NK-92 treated with Interleukin-12 subunit alpha and Interleukin-12 subunit beta, amount 100 ng/mL, for 24 hours (cell line): ENCODE results near the gene RNF26.
A peak's percentile ranks its signal among the peaks of the same experiment; 100 is the strongest.

Source experiments
- DNase-seq: peaks from one replicate; lab custom pipeline; 2025; lab: John Stamatoyannopoulos, UW

RNF26 gene

DNA sequence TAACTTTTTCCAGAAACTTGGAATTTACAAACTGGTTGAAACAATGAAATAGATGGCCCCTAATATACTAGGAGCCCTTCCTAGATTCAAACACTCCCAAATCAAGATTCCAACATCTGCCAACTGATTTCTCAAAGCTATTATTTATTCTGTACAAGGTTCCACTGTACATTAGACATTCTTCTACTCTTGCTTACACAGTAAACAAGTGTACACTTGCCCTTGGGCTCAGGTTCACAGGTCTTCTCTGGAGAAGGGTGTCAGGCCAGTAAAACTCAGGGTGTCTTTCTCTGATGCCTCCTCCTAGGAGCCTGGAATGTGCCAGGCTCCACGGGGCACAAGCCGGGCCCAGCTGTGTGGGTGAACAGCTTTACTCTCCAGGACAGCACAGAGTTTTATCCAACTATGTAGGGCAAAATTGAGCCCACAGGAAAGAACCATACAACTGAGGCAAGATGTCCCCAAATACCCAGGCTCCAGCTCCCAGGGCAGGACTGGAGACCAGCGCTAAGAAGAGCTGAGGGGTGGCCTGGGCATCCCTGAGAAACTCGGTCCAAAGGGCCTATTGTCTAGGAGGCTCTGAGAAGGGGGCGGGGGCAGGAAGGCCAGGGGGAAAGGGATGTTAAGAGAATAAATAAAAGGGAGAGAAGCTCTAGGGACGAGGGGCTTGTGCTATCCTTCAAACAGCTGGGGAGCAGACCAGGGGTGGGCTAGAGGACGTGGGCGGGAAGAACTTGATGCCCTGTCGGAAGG is 20.9 kb downstream of the RNF26 start:
- DNase-seq: no peak

DNA sequence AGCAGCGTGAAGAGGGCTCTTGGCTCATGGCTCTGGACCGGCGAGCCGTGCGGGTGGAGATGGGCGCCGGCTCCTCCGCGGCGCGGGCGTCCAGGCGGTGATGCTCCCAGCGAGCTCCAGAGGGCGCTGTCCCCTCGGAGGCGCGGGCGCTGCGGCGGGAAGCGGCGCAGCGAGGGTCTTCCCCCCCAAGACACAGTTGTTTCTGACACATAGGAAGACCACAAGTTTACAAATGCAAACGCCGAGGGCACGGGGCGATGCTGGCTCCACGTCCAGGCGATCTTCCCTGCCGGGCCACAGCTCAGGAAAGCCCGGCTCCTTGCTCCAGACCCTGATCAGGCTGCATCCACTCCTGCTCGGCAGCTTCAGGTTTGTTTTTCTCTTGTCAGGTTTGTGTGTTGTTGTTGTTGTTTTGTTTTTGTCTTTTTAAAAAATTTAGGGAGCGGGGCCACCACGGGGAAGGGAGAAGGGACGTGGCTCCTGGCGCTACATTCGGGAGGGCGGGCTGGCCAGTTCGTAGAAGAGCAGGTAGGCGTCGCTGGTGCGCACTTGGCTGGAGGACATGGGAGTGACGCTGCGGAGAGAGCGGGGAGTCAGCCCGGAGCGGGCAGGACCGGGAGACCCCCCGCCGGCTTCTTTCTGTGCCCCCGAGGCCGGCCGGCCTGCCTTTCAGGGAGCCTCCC is 22.2 kb downstream of the RNF26 start:
- DNase-seq: peak; percentile 30

DNA sequence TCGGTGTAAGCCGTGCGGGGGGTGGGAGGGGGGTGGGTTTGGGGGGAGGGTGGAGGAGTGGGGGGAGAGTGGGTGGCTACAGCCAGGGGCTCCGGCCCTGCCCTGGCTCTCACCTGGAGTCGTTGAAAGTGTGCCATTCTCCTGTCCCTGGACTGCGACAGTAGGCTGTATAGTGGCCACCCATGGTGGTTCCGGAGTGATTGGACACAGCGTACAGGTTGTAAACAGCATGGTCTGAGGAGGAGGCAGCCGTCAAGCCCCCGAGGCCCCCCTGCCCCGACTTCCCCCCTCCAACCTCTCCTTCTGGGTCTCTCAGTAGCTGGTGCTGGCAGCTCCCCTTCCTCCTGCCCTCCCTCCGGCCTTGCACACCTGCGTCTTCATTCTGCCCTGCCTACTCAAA is 22.7 kb downstream of the RNF26 start:
- DNase-seq: no peak

DNA sequence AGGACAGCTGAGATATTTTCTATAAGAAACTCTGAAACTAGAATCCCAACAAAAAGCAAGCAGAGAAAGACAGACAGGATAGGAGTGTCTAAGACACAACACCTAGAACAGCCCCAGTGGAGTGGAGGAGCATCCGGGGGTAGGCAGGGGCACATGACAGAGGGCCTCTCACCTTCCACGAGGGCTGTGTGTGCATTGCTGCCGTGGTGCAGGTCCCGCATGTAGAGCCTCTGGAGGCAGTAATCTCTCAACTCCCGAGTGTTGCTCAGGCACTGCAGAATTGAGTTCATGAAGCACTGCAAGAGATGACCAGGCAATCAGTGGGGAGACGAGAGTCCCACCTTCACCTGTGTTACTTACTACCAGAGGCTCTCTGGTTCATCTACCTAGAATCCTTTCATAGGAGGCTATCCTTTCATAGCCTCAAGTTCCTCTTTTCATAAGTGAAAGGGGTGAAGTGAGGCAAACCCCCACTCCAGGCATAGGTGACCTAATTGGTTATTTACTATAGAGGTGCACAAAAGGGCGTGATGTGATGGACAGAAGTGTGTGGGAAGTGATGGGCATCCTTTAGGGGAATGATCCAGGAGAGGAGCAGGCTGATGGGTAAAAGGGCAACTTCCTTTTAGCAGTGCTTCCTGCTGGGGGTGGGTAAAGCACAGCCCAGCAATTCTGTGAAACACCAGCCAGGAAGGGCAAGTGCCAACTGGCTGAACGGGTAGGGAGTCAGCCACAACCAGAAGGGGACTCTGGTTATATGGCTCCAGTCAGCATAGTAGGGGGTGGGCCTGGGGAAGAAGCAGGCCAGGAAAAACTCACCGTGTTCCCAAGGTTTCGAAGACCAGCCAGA is 25.3 kb downstream of the RNF26 start:
- no peak for DNase-seq

DNA sequence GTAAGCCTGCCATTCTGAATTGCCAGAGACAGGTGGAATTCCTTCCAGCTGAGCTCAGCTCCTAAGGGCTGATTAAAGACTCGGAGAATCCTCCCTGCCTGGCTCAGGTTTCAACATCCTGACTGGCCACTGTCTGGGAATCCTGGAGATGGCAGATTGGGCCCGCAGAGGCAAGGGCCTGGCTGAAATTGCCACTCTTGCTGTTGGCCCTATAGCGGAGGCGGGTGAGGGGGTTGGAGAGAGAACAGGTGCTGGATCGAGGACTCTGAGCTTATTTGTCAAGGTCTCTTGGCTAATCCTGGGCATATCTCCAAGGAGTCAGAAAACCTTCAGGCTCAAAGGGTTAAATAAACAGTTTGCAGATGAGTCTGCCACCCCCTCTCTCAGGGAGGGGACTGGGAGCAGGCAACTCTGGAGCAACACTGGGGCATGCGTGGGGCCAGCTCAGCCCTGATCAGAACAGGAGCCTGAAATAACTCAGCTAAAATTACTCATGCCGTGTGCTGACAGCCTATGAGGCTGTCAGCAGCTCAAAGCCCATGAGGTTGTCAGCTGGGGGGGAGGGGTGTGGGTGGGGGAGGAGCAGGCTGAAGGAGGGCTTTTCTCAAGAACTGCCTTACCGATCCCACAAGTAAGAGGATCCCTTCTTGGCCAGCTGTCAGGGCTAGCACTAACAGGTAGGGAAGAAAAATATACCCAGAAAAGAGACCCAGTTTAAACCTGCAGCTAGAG is 26.9 kb downstream of the RNF26 start:
- peak; percentile 77 for DNase-seq

DNA sequence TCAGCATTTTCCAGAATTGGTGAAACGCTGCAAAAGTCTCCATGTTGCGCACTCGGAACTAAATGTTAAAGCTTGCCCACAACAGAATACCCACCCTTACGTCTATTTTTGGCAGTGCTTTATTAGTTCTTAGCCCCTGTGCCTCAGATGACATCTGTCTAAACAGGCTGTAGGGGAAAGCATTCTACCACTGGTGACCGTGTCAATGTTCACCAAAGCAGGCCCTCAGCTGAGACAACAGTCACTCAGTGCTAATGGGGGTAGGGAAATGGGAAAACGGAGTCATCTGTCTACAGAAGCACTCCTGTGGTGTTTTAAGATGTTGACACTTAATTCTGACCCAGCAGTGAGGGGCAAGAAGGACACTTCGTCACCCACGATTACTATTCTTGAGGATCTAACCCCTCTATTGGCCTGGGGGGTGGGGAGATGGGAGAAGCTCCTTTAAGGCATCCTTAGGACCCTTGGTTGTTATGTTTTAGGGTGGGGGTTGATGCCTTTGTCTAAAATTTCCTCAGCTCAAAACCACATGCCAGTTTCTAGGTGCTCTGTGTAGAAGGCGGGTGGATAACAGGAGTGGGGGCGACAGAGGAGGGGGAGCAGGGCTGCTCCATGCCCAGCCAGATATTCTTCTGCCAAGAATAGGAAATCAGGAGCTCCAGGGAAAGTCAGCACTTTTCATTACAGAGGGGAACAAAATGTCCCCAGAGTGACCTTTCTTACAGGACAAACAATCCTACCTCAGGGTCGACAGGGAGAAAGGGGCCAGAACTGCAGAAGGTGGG is 27.8 kb downstream of the RNF26 start:
- no peak for DNase-seq

DNA sequence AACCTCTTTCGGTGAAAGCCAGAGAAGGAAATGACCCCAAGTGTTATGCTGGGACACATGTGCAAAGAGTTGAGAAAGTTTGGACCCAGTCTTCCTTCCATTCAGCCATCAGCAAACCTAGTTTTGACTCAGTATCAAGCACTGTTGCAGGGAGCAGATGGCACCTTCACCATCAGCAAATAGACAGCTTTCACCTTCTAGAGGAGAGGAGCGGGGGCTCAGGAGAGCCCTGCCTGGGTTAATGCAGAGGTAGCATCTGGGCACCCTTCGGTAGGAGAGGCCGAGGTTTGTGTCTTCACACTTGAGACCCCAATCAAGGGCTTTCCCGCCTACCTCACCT is 28.4 kb downstream of the RNF26 start:
- no peak for DNase-seq

DNA sequence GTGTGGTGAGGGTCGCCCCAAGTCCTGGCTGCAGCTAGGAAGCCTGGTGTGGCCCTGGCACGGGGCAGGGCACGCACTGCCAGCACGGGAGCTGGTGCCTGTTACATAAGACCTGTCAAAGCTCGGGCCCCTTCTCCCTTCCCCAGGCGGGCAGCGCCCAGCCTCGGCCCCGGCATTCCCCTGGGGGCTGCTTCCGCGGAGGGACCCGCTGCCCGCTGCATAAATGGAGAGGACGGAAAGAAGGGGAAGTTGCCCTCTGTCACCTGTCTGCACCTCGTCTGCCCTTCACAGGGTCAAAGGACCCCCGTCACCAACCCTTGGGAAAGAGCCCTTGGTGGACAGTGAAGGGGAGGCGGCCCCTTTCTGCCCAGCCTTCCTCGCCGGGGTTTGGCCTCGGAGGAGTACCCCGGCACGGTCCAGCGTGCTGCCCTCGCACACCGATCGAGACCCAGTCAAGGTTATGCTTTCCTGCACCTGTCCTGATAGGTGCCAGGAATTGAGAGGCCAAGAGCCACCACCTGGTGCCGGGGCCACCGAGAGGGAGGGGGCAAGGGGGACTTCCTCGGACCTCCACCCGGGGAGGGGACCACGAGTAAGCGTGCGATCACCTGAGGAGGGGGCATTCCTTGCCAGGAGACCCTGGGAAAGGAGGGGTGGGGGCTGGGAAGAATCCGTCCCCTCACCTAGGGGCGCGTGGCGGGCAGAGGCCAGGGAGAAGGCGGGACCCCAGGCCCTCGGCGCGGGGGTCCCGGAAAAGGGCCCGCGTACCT is 28.9 kb downstream of the RNF26 start:
- no peak for DNase-seq

DNA sequence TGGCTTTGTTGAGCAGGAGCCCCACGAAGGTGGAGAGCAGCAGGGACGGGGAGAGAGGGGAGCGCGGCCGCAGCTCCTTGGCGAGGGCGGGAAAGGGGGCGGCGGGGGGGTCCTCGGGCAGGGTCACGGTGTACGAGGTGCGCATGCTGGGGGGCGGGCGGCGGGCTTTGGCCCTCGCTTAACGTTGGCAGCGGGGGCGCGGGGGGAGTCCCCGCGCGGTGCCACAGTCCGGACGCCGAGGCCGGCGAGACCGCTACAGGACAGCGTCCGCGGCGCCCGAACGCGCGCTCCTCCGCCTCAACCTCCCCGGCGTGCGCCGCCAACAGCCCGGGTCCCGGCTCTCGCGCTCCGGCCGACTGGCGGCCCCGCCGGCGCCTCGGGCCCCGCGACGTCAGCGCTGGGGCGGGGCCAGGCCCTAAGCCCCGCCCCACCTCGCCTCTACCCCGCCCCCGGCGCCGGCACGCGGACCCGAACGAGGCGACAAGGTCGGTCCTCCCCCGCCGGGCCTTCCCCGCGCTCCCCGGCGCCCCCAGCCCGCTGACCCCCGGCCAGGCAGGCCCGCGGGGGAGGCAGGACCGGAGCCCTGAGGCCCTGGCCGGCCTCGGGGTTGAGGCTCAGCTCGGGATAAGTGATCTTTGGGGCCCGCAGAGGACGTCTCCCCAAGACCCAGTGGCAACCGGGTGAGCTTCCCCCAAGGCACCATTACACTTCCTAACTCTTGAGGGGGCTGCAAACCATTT is 29.7 kb downstream of the RNF26 start:
- no peak for DNase-seq

DNA sequence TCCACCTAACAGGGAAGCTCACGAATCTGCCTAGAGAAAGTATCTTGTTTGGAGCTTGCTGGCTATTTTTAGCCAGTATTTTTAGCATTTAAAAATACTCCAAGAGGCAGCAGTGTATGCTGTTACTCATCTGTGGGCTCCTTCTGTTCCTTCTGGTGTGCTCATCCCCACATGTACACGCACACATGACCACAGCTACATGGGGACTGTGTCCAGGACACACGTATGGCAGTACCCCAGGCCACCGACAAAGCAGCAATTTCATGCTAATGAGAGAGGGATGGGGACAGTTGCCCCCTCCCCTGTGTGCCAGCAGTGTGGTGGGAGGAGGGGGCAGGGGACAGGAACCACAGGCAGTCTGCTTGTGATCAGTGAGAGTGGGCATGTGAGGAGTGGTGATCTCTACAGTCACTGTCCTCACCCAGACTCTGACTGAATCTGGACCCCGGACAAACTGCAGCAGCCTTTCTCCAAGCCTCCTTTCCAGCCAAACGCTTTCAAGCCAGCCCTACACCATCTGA is 30.8 kb downstream of the RNF26 start:
- no peak for DNase-seq

DNA sequence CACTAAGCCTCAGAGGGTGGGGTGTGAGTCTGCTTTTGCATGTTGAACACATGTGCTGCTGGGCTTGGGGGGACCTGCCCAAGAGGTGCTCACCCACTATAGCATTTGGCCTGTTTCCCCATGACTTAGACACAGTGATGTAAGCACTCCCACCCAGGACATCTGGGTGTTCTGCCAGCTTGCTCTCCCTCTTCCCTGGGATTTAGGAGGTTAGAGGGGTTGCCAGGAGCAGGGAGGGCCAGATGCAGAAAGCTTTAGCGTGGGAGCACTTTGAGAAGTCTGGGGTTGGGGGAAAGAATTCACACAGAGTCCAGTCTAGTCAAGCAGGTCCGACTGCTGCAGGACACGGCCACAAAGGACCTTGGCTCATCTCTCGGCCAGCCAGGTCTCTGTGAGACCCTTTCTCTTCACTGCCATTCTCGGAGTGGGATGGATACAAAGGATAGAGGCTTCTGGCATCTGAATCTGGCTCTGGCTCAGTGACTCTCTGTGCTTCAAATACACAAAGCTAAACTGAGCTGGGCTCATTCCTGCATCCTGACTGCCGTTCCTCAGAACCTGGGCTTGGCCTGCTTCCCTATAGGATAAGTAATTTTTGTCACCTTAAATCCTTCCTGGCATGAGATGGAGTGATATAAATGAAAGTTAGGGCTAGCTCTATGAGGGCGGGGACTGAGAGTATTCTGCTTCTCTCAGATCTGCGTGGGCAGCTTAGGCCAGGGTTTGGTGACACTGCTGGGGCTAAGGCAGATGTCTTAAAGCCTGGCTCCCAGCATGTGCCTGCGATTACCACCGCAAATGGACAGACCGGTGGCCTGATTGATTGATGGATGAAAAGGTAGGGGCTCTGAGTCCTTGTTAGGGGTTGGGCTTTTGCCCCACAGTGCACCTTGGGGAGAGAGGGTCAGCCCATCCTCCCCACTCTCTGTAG is 32.6 kb downstream of the RNF26 start:
- DNase-seq: no peak

DNA sequence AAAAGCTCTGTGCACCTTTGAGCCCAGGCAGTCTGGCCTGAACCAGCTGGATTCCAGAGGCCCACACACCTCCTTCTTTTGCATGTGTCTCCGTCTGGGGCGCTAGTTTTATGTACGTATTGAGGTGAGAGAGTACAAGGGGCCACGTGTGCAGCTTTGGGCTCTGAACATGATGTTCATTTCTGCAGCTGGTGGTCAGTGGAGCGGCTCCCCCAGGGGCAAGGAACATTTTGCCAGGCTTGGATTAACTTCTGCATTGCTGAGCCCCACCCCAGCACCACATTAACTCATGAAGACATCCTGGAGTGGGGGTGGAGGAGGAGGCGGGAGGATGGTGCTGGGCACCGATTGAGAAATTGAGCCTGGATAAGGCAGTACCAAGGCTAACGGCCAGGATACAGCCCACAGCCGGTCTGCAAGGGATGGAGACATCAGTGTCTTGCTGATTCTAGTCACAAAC is 33.4 kb downstream of the RNF26 start:
- DNase-seq: no peak

DNA sequence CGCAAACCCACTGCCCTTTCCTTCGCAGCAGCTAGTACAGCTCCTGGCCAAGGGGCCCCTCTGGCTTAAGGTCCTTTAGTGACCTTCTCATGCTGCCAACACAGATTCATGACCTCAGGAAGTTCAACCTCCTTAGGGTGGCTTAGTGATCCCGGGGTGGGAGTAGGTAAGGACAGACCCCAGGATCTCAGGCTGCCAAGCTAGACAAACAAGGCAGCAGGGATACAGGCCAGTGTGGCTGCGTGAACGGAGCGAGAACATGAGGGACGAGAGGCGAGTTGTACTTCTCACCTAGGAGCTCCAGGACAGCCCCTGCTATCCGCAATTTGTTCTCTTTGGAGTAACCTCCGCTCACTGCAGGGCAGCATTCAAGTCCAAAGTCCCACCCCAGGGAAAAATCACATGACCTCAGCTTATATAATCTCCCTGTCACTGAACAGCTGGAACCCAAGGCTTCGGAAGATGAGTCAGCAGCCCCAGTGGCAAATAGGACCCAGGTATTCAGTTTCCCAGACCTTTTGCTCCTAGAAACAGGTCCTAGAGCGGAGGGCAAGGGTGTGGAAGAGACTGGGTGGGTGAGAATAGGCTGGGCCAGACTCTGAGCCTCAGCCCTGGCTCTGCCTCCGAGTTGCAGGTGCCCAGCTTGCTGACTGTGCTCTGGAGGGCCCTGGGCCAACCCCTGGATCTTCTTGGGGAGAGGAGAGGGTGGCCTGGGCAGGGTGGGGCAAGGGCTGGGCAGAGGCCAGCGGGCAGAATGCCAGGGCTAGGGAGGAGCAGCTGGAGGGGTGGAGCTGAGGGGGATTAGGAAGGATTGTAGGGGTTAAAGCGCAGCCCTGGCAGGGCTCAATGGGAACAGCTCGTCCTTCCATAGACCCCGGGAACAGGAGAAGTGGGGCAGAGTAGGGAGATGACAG is 34.1 kb downstream of the RNF26 start:
- no peak for DNase-seq

DNA sequence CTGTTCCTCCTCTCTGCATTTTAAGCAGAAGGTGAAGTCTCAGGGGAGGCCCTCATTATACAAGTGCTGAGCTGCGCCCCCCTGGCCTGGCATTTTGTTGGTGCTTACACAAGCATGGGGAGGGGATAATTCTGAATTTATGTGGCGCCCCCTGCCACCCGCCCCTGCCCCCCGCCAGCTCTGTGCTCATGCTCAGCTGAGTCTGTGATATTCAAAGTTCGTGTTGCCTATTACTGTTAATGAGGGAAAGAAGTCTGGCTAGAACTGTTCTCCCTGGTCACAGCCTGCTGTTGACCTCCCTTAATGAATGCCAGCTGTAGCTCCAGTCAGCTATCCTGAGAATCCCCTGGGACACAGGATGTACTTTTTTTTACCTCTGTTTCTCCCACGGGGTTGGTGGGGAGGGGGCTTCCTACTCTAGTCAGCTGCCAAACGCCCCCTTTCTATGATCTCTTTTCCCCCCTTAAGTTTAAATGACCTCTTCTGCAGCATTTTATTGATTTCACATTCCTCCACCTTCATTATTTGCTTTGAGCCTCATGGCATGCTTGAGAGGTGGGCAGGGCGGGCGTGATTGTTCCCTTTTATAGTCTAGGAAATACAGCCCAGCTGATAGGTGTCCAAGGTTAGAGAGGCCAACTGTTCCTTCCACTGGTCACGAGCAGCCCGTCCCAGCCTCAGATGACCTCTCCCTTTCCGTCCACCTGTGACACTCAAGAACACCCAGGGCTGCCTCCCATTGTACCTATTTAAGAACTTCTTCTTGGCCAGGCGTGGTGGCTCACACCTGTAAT is 35.0 kb downstream of the RNF26 start:
- no peak for DNase-seq

DNA sequence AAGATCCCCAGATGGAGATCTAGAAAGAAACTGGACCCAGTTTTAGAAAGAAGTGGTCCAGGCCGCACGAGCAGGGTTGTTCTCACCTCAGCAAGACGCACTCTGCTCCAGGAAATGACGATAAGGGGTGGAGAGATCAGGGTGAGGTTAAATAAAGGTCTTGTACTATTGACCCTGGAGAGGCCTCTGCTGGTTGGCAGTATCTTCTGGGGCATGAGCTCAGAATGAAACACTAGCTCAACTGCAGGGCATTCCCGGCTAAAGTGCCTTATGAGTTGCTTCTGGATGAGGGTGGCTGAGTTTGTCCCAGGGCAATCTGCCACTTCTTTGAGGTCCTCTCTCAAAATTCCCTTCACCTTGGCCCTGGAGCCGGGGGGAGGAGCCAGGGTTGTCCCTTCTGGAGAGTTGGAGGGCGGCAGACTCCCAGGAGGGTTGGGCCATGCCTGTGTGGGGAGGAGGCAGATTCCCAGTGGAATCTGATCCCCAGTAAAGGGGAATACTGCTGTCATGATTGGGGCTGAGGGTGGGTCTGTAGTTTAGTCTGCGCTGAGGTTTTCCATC is 36.2 kb downstream of the RNF26 start:
- peak; percentile 39 for DNase-seq

DNA sequence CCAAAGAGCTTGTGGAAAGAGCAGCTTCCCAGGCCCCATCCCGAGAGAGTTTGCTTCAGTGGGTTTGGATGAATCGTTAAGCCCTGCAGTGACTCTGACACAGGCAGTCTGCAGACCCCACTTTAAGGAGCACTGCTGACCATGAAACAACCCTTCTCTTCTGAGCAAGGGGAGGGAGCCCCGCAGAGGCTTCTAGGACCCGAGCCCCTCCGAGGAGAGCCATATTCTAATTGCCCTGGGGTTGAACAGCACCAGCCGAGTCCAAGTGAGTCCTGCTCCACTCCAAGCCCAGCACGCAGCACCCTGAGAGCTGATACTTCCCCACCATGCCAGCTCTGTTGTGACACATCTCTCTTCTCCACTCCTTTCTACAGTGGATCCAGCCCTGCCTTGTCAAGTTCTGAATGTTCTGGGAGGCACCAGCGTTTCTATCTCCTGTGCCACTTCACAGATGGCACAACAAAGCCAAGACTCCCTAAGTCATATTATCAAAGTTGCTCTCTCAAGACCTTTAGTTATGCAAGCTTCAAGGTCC is 36.8 kb downstream of the RNF26 start:
- DNase-seq: no peak
